T-helper 9 cell (primary cell): ENCODE measurements around the gene KLF9.

ENCODE experiments used
- DNase-seq: peaks from one replicate; pipeline ENCODE4 v3.0.0-alpha.2; 2020
- total RNA-seq, 2 donors: gene quantifications; one replicate each; lab custom pipeline; 2026; lab: John Stamatoyannopoulos, UW

Gene KLF9
- total RNA-seq, result 54.9 to 271 reads per million in 2 donors

DNA sequence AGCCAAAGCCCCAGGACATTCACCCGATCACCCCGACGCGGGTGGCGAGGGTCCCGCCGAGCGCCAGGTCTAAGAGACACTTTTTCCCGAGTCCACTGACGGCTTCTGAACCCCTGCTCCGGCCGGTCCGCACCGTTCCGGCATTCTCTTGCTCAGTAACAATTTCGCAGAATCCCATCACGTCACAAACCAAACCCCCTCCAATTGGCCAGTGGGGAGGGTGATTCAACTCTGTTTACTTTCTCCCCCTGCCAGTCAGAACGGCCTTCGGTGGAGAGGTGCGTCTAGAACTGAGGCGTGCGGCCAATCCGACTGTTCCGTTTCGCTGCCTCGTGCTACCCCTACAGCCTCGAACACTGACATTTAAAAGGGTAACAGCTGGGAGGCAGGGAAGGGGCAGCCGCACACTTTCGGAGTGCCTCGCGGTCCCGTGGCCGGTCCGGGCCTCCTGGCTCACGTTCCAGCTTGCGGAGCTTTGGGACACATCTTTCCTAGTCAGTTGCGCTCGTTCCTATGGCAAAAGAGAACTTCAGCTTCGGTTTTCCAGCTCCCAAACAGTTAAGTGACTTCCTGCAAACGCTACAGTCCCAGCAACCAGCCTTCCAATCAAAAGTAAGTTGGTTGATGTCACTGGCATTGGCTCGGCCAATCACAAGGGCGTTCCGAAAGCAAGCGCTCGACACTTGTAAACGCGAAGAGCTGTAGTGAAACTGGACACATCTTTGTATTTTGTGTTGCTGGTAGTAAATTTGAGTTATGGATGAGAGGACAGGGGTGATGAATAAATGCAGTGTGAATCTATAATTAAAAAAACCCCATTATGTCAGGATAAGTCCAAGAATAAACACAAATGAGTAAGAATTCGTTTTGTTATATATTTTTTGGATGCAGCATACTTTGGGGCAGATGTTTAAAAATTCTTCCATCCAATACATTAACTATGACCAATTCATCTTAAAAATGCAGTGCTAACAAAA, at the start of gene KLF9:
KLF9 (minus strand) TSS at position 859 of the 977 bp plus-strand sequence. CDS start 1,294 bp downstream, outside the sequence.
- DNase-seq, result peak; percentile 79

GRCh38 chr9:70463877-70464276, 49.4 kb upstream of the KLF9 start:
- DNase-seq, result no peak

DNA sequence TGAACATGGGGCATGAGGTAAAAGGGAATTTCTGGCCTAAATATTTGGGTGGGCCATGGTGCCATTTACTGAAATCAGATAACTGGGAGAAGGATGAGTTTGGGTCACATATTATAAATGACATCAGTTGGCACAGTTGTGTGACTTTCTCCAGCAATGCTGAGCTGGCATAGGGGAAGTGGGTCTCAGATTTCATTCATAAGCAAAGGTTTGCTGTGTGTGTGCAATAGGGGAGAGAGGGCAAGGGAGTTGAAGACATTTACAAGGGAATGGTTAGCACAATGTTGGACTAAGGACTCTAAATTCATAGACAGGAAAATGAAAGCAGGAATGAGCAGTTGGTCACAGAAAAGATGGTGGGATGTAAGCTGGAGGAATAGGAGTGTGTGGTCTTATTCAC, 47.8 kb upstream of the KLF9 start:
- no peak for DNase-seq

GRCh38 chr9:70457235-70457634, 42.8 kb upstream of the KLF9 start:
- DNase-seq, result no peak

- DNase-seq, result no peak
These were observed 41.7 kb upstream of the KLF9 start for GRCh38 chr9:70455993-70456704.

DNA sequence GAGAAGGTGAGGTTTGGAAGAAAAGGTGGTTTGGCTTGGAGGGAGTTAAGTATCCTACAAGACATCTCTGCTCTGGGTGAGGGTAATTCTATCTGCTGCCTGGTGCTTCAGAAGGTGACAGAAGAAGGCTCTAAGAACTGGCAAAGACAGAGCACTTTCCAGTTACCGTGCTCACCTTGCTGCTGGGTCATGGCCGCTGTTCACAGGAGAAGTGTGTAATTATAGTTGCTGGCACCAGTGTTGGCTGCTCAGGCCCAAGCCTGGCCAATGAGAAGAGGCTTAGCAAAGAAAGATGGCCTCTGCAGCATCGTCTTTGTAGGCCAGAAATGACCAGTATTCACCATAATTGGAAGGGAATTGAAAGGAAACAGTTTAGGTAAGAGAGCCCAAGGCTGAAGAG, 37.9 kb upstream of the KLF9 start:
- no peak for DNase-seq

DNA sequence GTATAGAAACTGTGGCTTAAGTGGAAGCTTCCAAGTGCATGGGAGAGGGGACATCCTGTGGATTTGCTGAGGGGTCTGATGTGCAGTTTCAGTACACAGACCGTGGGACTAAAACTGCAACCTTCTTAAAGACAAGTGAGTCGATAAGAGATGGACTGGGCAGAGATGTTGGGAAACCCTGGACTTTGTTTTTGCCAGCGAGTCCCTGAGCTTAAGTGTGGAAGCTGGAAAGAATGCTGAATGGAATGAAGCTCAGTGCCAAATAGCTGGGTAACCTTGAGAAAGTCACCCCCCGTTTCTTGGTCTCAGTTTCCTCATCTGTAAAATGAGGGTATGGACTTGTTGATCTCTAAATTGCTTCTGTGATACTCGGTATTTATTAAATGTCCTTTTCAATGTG, 37.3 kb upstream of the KLF9 start:
- DNase-seq, result no peak

DNA sequence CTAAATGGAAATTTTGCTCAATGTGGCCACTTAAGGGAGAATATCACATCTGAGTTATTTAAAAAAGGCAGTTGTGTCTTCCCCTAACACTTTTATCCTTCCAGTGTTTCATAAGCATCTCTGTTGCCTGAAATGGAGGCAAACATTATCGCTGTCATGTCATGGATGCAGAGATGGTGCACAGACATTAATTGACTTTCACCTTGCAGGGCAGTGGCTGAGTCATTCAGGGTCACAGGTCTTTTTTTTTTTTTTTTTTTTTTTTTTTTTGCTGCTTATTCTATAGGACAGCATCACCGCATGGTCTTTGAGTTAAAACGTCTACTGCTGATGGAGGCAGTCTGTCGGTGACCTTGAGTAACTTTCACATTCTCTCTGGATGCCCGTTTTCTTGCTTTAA, 36.3 kb upstream of the KLF9 start:
- DNase-seq, result no peak

GRCh38 chr9:70449461-70449860, 35.0 kb upstream of the KLF9 start:
- DNase-seq, result no peak

DNA sequence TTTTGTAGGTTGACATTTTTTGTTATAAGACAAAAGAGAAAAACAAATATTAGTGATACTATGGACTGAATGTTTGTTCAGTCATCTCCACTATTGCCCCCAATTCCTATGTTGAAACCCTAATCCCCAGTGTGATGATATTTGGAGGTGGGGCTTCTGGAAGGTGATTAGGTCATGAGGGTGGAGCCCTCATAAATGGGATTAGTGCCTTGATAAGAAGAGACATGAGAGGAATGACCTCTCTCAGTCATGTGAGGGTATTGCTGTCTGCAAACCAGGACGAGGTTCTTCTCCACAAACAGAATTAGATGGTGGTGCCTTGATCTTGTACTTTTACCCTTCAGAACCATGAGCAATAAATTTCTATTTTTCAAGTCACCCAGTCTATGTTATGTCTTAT, 34.5 kb upstream of the KLF9 start:
- DNase-seq, result no peak

- no peak for DNase-seq
These were observed 30.4 kb upstream of the KLF9 start for GRCh38 chr9:70444904-70445303.

- no peak for DNase-seq
These were observed 27.9 kb upstream of the KLF9 start for GRCh38 chr9:70442328-70442848.

DNA sequence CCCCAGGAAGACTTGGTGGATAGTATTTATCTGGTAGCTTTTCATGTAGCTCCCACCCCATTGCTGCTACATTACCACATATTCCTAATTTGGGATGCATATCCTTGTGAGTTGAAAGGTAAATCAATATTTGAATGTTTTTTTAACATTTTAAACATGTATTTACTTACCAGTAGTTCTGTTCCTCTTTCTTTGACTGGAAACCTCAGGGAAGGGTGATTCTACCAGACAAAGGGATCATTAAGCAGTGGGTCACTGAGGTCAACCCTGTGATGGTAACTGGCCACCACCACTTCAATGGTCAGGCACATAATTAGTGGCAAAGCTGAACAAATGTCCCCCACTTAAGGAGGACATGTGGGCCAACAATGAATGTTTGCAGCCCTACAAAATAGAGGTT, 27.2 kb upstream of the KLF9 start:
- no peak for DNase-seq

- no peak for DNase-seq
These were observed 25.7 kb upstream of the KLF9 start for GRCh38 chr9:70439991-70440706.

- no peak for DNase-seq
These were observed 24.0 kb upstream of the KLF9 start for GRCh38 chr9:70438341-70438928.

DNA sequence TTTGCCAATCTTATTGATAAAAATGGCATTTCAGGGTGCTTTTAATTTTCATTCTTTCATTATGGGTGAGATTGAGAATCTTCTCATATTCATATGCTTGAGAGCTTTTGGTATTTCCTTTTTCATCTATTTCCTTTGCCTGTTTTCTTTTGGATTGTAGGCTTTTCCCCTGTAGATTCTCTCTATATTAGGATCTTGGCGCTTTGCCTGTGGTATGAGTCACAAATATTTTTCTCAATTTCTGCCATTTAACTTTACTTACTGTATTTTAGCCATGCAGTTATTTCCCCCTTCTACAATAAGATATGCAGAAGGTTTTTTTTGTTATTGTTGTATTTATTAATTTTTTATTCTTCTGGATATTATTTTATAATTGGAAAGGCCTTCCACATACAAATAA, 21.5 kb upstream of the KLF9 start:
- DNase-seq, result no peak

DNA sequence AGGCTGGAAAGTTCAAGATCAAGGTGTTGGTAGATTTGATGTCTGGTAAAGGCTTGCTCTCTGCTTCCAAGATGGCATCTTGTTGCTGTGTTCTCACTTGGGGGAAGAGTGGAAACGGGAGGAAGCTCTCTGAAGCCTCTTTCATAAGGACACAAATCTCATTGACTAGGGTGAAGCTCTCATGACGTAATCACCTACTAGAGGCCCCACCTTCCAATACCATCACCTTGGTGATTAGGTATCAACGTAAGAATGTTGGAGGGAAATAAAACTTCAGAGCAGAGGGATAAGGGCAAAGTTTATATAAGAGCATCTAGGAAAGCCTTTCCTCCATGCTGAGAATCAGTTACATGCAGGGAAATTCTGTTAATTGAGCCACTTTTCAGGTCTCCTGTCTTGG, 15.4 kb upstream of the KLF9 start:
- DNase-seq, result no peak

- DNase-seq, result no peak
These were observed 14.3 kb upstream of the KLF9 start for GRCh38 chr9:70428781-70429180.

DNA sequence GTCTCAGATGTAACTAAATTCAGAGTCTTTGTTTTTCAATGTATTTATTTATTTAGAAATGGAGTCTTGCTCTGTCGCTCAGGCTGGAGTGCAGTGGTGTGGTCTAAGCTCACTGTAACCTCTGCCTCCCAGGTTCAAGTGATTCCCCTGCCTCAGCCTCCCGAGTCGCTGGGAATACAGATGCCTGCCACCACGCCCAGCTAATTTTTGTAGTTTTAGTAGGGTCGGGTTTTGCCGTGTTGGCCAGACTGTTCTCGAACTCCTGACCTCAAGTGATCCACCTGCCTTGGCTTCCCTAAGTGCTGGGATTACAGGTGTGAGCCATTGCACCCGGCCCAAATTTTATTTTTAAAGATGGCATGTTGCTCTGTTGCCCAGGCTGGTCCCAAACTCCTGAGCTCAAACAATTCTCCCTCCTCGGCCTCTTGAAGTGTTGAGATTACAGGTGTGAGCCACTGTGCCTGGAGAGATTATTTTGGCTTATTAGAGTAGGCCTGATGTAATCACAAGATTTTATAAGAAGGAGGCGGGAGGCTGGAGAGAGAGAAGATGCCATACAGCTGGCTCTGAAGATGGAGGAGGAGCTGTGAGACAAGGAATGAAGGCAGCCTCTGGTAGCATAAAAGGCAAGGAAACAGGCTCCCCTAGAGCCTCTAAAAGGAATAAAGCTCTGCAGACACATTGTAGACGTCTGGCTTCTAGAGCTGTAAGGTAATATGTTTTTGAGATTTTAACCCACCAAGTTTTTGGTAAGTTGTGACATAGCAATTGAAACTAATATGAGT, 12.9 kb upstream of the KLF9 start:
- no peak for DNase-seq

- DNase-seq, result no peak
These were observed 10.7 kb upstream of the KLF9 start for GRCh38 chr9:70425192-70425591.

- no peak for DNase-seq
These were observed 8.1 kb upstream of the KLF9 start for GRCh38 chr9:70422371-70423043.
